GM19328 (cell line): ENCODE results near the gene RPUSD2.
A peak's percentile ranks its signal among the peaks of the same experiment; 100 is the strongest.

ENCODE experiments used
- ATAC-seq: cut with Tn5 transposase; IDR thresholded peaks from one replicate; pipeline ENCODE4 v1.9.1; 2021; ENCODE audit warnings: mild to moderate bottlenecking, moderate library complexity; ENCODE audit not compliant: unreplicated experiment

The RPUSD2 gene

GRCh38 chr15:40569129-40569953, at the start of gene RPUSD2:
RPUSD2 (plus strand) TSS chr15:40569299; CDS start chr15:40569338, 39 bp downstream.
- no peak for ATAC-seq

GRCh38 chr15:40523611-40524010, 45.5 kb upstream of the RPUSD2 start:
- ATAC-seq, result no peak

- ATAC-seq, result no peak
Measured at GRCh38 chr15:40525855-40526254, 43.2 kb upstream of the RPUSD2 start.

- no peak for ATAC-seq
Measured at GRCh38 chr15:40528801-40529200, 40.3 kb upstream of the RPUSD2 start.

- no peak for ATAC-seq
Measured at GRCh38 chr15:40533763-40534364, 35.2 kb upstream of the RPUSD2 start.

GRCh38 chr15:40534371-40534770, 34.7 kb upstream of the RPUSD2 start:
- ATAC-seq, result no peak

GRCh38 chr15:40536501-40536900, 32.6 kb upstream of the RPUSD2 start:
- no peak for ATAC-seq

- no peak for ATAC-seq
Measured at GRCh38 chr15:40538976-40539375, 30.1 kb upstream of the RPUSD2 start.

GRCh38 chr15:40543082-40543481, 26.0 kb upstream of the RPUSD2 start:
- ATAC-seq, result no peak

GRCh38 chr15:40543631-40544294, 25.3 kb upstream of the RPUSD2 start:
- peak; percentile 61 for ATAC-seq

GRCh38 chr15:40545457-40545856, 23.6 kb upstream of the RPUSD2 start:
- ATAC-seq, result no peak

GRCh38 chr15:40548610-40549009, 20.5 kb upstream of the RPUSD2 start:
- ATAC-seq, result no peak

GRCh38 chr15:40549894-40550293, 19.2 kb upstream of the RPUSD2 start:
- ATAC-seq, result no peak

GRCh38 chr15:40550341-40551037, 18.6 kb upstream of the RPUSD2 start:
- ATAC-seq, result peak; percentile 71

- no peak for ATAC-seq
Measured at GRCh38 chr15:40554161-40554525, 15.0 kb upstream of the RPUSD2 start.

- no peak for ATAC-seq
Measured at GRCh38 chr15:40555876-40556275, 13.2 kb upstream of the RPUSD2 start.

- ATAC-seq, result no peak
Measured at GRCh38 chr15:40558952-40559742, 10.0 kb upstream of the RPUSD2 start.

- ATAC-seq, result no peak
Measured at GRCh38 chr15:40562691-40563090, 6.4 kb upstream of the RPUSD2 start.

- no peak for ATAC-seq
Measured at GRCh38 chr15:40563426-40563825, 5.7 kb upstream of the RPUSD2 start.

GRCh38 chr15:40564591-40565332, 4.3 kb upstream of the RPUSD2 start, which contains the start of gene CCDC32:
CCDC32 (minus strand) TSS chr15:40565042; CDS start chr15:40563015, 2,027 bp downstream.
- ATAC-seq, result peak; percentile 97
